Endothelial cell of umbilical vein (primary cell): ENCODE data around the gene LYPLAL1. TPM values are rescaled to one million over a fixed set of nuclear protein-coding genes. Genes with fewer than 3 reads are reported as not detected.

ENCODE experiments used
- BruUV-seq: library from RNA; stranded (reverse); fragments of 400-500 nt; replicated peaks from 2 replicates; lab custom pipeline; 2021; lab: Mats Ljungman, UMichigan
- CTCF ChIA-PET: fragments of 300-600, 350-600 bp; sonication (Branson Sonifier 250); formaldehyde crosslinking; loops from one replicate; lab custom pipeline; 2021; ENCODE audit warnings: antibody characterized with exemption, inconsistent platforms; lab: Charles Lee
- POLR2A ChIA-PET: fragments of 300-600, 350-600 bp; sonication (Branson Sonifier 250); formaldehyde crosslinking; loops from one replicate; lab custom pipeline; 2021; ENCODE audit warnings: antibody characterized with exemption, inconsistent platforms; lab: Charles Lee
- DNase-seq: peaks from one replicate; pipeline ENCODE4 v3.0.0-alpha.2; 2011; ENCODE audit warnings: low read depth, low spot score
- FAIRE-seq: peaks from 2 replicates; lab custom pipeline; 2011; peaks lifted over from hg19 to GRCh38; lab: Jason Lieb, UNC
- H2AFZ ChIP-seq: 2 replicates; pipeline ENCODE4 v1.6.0; 2012; ENCODE audit warnings: low read depth, low read length, control low read depth, inconsistent platforms
- H3K27ac ChIP-seq: 2 replicates; pipeline ENCODE4 v1.5.1; 2011; ENCODE audit warnings: low read depth, mild to moderate bottlenecking, control low read depth, low read length, moderate library complexity; ENCODE audit not compliant: insufficient read depth
- H3K27me3 ChIP-seq, 2 experiments: 2 replicates each; pipeline versions ENCODE4 v1.6.0 to v1.6.1; 2011; ENCODE audit warnings: low read length in 2 of 2, mixed read lengths in 1 of 2; ENCODE audit not compliant: control insufficient read depth in 2 of 2, insufficient read depth in 2 of 2
- H3K36me3 ChIP-seq, 2 experiments: 2 replicates in 1 of 2; 3 replicates in 1 of 2; pipeline ENCODE4 v1.5.1; 2011; ENCODE audit warnings: low read length in 2 of 2, mild to moderate bottlenecking in 1 of 2, moderate library complexity in 1 of 2; ENCODE audit not compliant: control insufficient read depth in 2 of 2, insufficient read depth in 2 of 2; ENCODE audit errors: extremely low read depth in 1 of 2
- H3K4me1 ChIP-seq: 3 replicates; pipeline ENCODE4 v1.5.1; 2011; ENCODE audit warnings: mild to moderate bottlenecking, low read length; ENCODE audit not compliant: control insufficient read depth, insufficient read depth; ENCODE audit errors: extremely low read depth
- H3K4me2 ChIP-seq: 2 replicates; pipeline ENCODE4 v1.6.1; 2011; ENCODE audit warnings: low read length, control low read depth, mixed read lengths; ENCODE audit not compliant: insufficient read depth
- H3K4me3 ChIP-seq, 3 experiments: fragments of 200-600 bp in 1 of 3; sonication (generic), shearing (Covaris generic) in 1 of 3; replicated peaks in 1 of 3; 2 replicates each; pipeline ENCODE4 v1.5.1; 2011 to 2016; ENCODE audit warnings: control low read depth in 3 of 3, low read length in 3 of 3, mild to moderate bottlenecking in 2 of 3, inconsistent platforms in 1 of 3, low read depth in 1 of 3, moderate library complexity in 1 of 3; ENCODE audit not compliant: insufficient read depth in 1 of 3
- H3K79me2 ChIP-seq: 2 replicates; pipeline ENCODE4 v1.6.0; 2012; ENCODE audit warnings: low read length, inconsistent platforms; ENCODE audit not compliant: control insufficient read depth, insufficient read depth
- H3K9ac ChIP-seq: replicated peaks from 2 replicates; pipeline ENCODE3; 2011; ENCODE audit warnings: low read length, control low read depth; ENCODE audit not compliant: insufficient read depth; ENCODE audit errors: extremely low read depth
- H3K9me1 ChIP-seq: replicated peaks from 3 replicates; pipeline ENCODE4 v1.6.0; 2011; ENCODE audit warnings: mild to moderate bottlenecking, low read length; ENCODE audit not compliant: control insufficient read depth, insufficient read depth; ENCODE audit errors: extremely low read depth
- H3K9me3 ChIP-seq: replicated peaks from 2 replicates; pipeline ENCODE4 v1.5.1; 2012; ENCODE audit warnings: low read length, inconsistent platforms; ENCODE audit not compliant: control insufficient read depth, insufficient read depth
- H4K20me1 ChIP-seq: replicated peaks from 2 replicates; pipeline ENCODE3; 2011; ENCODE audit warnings: mild to moderate bottlenecking, low read length; ENCODE audit not compliant: control insufficient read depth, insufficient read depth; ENCODE audit errors: extremely low read depth
- CTCF ChIP-seq, 2 donors: IDR thresholded peaks; 1 replicate in 1 of 2; 2 replicates in 1 of 2; pipeline ENCODE4 v1.5.1; 2011; ENCODE audit warnings: low read length in 2 of 2, mild to moderate bottlenecking in 2 of 2, moderate library complexity in 2 of 2, control low read depth in 1 of 2, inconsistent platforms in 1 of 2, low read depth in 1 of 2; ENCODE audit not compliant: insufficient read depth in 1 of 2; ENCODE audit errors: extremely low read depth in 1 of 2
- EZH2 ChIP-seq: IDR thresholded peaks from 2 replicates; pipeline ENCODE4 v1.6.1; 2012; ENCODE audit warnings: borderline replicate concordance, low read depth, mild to moderate bottlenecking, moderate library complexity, low read length, inconsistent platforms; ENCODE audit not compliant: severe bottlenecking
- FOS ChIP-seq: IDR thresholded peaks from 2 replicates; pipeline ENCODE4 v1.6.1; 2011; ENCODE audit warnings: mild to moderate bottlenecking, low read length, moderate library complexity, borderline replicate concordance; ENCODE audit not compliant: insufficient read depth
- GATA2 ChIP-seq: IDR thresholded peaks from 2 replicates; pipeline ENCODE4 v1.7.0; 2011; ENCODE audit warnings: low read depth, mild to moderate bottlenecking, moderate library complexity, mixed read lengths, low read length; ENCODE audit not compliant: insufficient read length, insufficient read depth
- JUN ChIP-seq: IDR thresholded peaks from 2 replicates; pipeline ENCODE4 v1.6.1; 2011; ENCODE audit warnings: borderline replicate concordance, low read depth; ENCODE audit not compliant: insufficient read length, insufficient read depth
- MAX ChIP-seq: IDR thresholded peaks from 2 replicates; pipeline ENCODE4 v1.6.1; 2011; ENCODE audit not compliant: insufficient read depth, insufficient read length
- MYC ChIP-seq: IDR thresholded peaks from one replicate; pipeline ENCODE4 v1.6.1; 2011; ENCODE audit warnings: mild to moderate bottlenecking, low read depth, low read length
- POLR2A ChIP-seq: IDR thresholded peaks from 2 replicates; pipeline ENCODE4 v1.6.1; 2012; ENCODE audit warnings: low read depth, mild to moderate bottlenecking, control low read depth, low read length
- POLR2AphosphoS5 ChIP-seq: IDR thresholded peaks from 2 replicates; pipeline ENCODE4 v1.6.1; 2012; ENCODE audit warnings: low read depth, mild to moderate bottlenecking, control low read depth, low read length, moderate library complexity; ENCODE audit not compliant: insufficient read depth
- dilution Hi-C: fragments of 300-500 bp; cut with MboI; formaldehyde crosslinking; loops from one replicate; pipeline ENCODE4 v1.15.0; 2019; ENCODE audit warnings: low sequenced_read_pairs; ENCODE audit not compliant: extremely low pct_ligation_motif_present
- intact Hi-C: fragments of 100-400 bp; cut with micrococcal nuclease; formaldehyde crosslinking; loops from one replicate; pipeline ENCODE4 v1.10.0; 2022
- polyA plus RNA-seq, 4 experiments: library from polyadenylated mRNA; depleted of rRNA in 3 of 4; stranded (reverse) in 3 of 4; unstranded in 1 of 4; fragments of >200 nt; gene quantifications; 2 replicates each; pipeline versions ENCODE4 v1.2.1 to v1.2.3, GENCODE V29; 2011 to 2012; ENCODE audit warnings: missing spikeins in 1 of 4
- total RNA-seq: library from RNA; stranded (reverse); gene quantifications from 2 replicates; pipeline ENCODE4 v1.2.3, GENCODE V29; 2021

The LYPLAL1 gene
- total and polyA plus RNA-seq, 2 donors (not counting 3 experiments of a cell fraction or from before 2014, with no cell fraction given): 7.4 to 25.4 TPM

GRCh38 chr1:219138747-219139146 lies 34.9 kb upstream of the LYPLAL1 start:
- ChIA-PET POLR2A (no interaction called here), CTCF (no interaction called here)
- no peaks in the 10 kb centered on the region for H3K9me1 ChIP-seq
- H3K36me3 ChIP-seq: no peaks in the 10 kb centered on the region
- no TSS peak for BruUV-seq
- dilution Hi-C loops: no loop called here
- no peak for FAIRE-seq
- peaks cover 7% of the 10 kb centered on the region for H3K4me1 ChIP-seq
- DNase-seq: no peak
- H3K4me2 ChIP-seq: no peak overlapping the region
- H3K79me2 ChIP-seq: no peaks in the 10 kb centered on the region
- H3K4me3 ChIP-seq: no peak overlapping the region
- intact Hi-C loops: no loop called here
- no peaks in the 10 kb centered on the region for H3K27me3 ChIP-seq
- H2AFZ ChIP-seq: no peak overlapping the region
- H3K9ac ChIP-seq: no peak overlapping the region
- H4K20me1 ChIP-seq: no peaks in the 10 kb centered on the region
- H3K27ac ChIP-seq: no peak overlapping the region
- TF ChIP-seq POLR2A (no peak), MAX (no peak), JUN (no peak), MYC (no peak)
- H3K9me3 ChIP-seq: no peaks in the 10 kb centered on the region

- ChIA-PET CTCF (no interaction called here), POLR2A (no interaction called here)
- Histone ChIP-seq H3K9ac (no peak overlapping the region), H3K27me3 (no peaks in the 10 kb centered on the region), H2AFZ (no peak overlapping the region), H3K36me3 (no peaks in the 10 kb centered on the region), H3K27ac (no peak overlapping the region), H3K4me3 (no peak overlapping the region), H4K20me1 (no peaks in the 10 kb centered on the region), H3K9me3 (no peaks in the 10 kb centered on the region), H3K79me2 (no peaks in the 10 kb centered on the region), H3K9me1 (no peaks in the 10 kb centered on the region), H3K4me2 (no peak overlapping the region), H3K4me1 (peaks cover 11% of the 10 kb centered on the region)
- no TSS peak for BruUV-seq
- no peak for TF ChIP-seq POLR2AphosphoS5
- TF ChIP-seq FOS: no peak
- TF ChIP-seq CTCF (IDR thresholded peaks at IDR 0.05; ENCODE audit: extremely low read depth in 1 of 2, insufficient read depth in 1 of 2, low read depth in 1 of 2, low read length in 2 of 2): no peak
- no peak for TF ChIP-seq MAX
- TF ChIP-seq GATA2: no peak
- TF ChIP-seq MYC: no peak
- TF ChIP-seq JUN: no peak
- no peak for TF ChIP-seq EZH2
- TF ChIP-seq POLR2A: no peak
- FAIRE-seq (no peak), DNase-seq (no peak)
- intact Hi-C loops (no loop called here), dilution Hi-C loops (no loop called here)
Measured at GRCh38 chr1:219140303-219140877, 33.3 kb upstream of the LYPLAL1 start.
